HCT116 (cell line): ENCODE results near the gene PCDHGA1. TPM values are rescaled to one million over a fixed set of nuclear protein-coding genes. Genes with fewer than 3 reads are reported as not detected.

ENCODE experiments used
- ATAC-seq: fragments of 200-7000 bp; cut with Tn5 transposase; 2 replicates; pipeline ENCODE4 v1.9.1; 2020; ENCODE audit warnings: mild to moderate bottlenecking, moderate library complexity
- BruUV-seq: library from RNA; stranded (reverse); fragments of 400-500 nt; replicated peaks from 2 replicates; lab custom pipeline; 2021; lab: Mats Ljungman, UMichigan
- CTCF ChIA-PET: fragments of 300-600 bp; sonication (Branson Sonifier 250); formaldehyde crosslinking; loops from one replicate; lab custom pipeline; 2021; ENCODE audit warnings: antibody characterized with exemption; lab: Charles Lee
- POLR2A ChIA-PET: fragments of 300-600, 350-600 bp; sonication (Branson Sonifier 250); formaldehyde crosslinking; loops from one replicate; lab custom pipeline; 2021; ENCODE audit warnings: antibody characterized with exemption; lab: Charles Lee
- RAD21 ChIA-PET, 2 experiments: fragments of 300-600 bp; sonication (Branson Sonifier 250); formaldehyde crosslinking; loops; one replicate each; lab custom pipeline; 2023; ENCODE audit warnings: low total read pairs in 2 of 2; ENCODE audit not compliant: uncharacterized antibody in 2 of 2, unreplicated experiment in 2 of 2, low non-redundant PET in 1 of 2; lab: Charles Lee
- DNase-seq: peaks from one replicate; pipeline ENCODE4 v3.0.0-alpha.2; 2010; ENCODE audit warnings: low read depth, low spot score
- H2AFZ ChIP-seq: fragments of 200-600 bp; shearing (Covaris generic), sonication (generic); 2 replicates; pipeline ENCODE4 v1.6.1; 2017; ENCODE audit warnings: low read depth, mixed run types, mixed read lengths, antibody characterized with exemption, low read length; ENCODE audit not compliant: poor library complexity, severe bottlenecking
- H3K27ac ChIP-seq: 2 replicates; pipeline ENCODE4 v1.5.1; 2012; ENCODE audit warnings: low read depth, low read length
- H3K27me3 ChIP-seq: fragments of 200-600 bp; sonication (generic); 2 replicates; pipeline ENCODE4 v1.6.1; 2016; ENCODE audit warnings: mixed run types, low read length, mixed read lengths; ENCODE audit not compliant: insufficient read depth
- H3K36me3 ChIP-seq, 2 experiments: fragments of 200-500 bp in 1 of 2; fragments of 200-600 bp in 1 of 2; sonication (Bioruptor generic) in 1 of 2; sonication (generic) in 1 of 2; 2 replicates each; pipeline versions ENCODE4 v1.5.1 to v1.6.1; 2014 to 2016; ENCODE audit warnings: low read length in 2 of 2, inconsistent platforms in 1 of 2, mixed read lengths in 1 of 2, mixed run types in 1 of 2; ENCODE audit not compliant: insufficient read depth in 2 of 2, control insufficient read depth in 1 of 2
- H3K4me1 ChIP-seq, 2 experiments: fragments of 200-600 bp in 1 of 2; sonication (generic) in 1 of 2; 2 replicates each; pipeline versions ENCODE4 v1.5.1 to v1.6.1; 2012 to 2017; ENCODE audit warnings: low read length in 2 of 2, inconsistent platforms in 1 of 2, mild to moderate bottlenecking in 1 of 2, mixed read lengths in 1 of 2, mixed run types in 1 of 2, moderate library complexity in 1 of 2; ENCODE audit not compliant: insufficient read depth in 2 of 2, control insufficient read depth in 1 of 2
- H3K4me2 ChIP-seq: fragments of 200-600 bp; sonication (generic); 2 replicates; pipeline ENCODE4 v1.6.1; 2017; ENCODE audit warnings: mixed run types, low read length, mixed read lengths
- H3K4me3 ChIP-seq, 2 experiments: fragments of 200-600 bp in 1 of 2; sonication (generic) in 1 of 2; replicated peaks in 1 of 2; 2 replicates each; pipeline ENCODE4 v1.5.1; 2011 to 2016; ENCODE audit warnings: low read length in 2 of 2, control low read depth in 1 of 2, low read depth in 1 of 2, mild to moderate bottlenecking in 1 of 2, mixed read lengths in 1 of 2, mixed run types in 1 of 2
- H3K79me2 ChIP-seq: fragments of 200-600 bp; sonication (generic); 2 replicates; pipeline ENCODE4 v1.6.1; 2017; ENCODE audit warnings: mild to moderate bottlenecking, mixed run types, low read length, moderate library complexity, mixed read lengths; ENCODE audit not compliant: insufficient read depth
- H3K9ac ChIP-seq: fragments of 200-600 bp; sonication (generic); 2 replicates; pipeline ENCODE4 v1.6.1; 2016; ENCODE audit warnings: low read length, mixed read lengths
- H3K9me2 ChIP-seq: fragments of 200-600 bp; sonication (generic), shearing (Covaris generic); 2 replicates; pipeline ENCODE4 v1.6.1; 2017; ENCODE audit warnings: mixed run types, mild to moderate bottlenecking, moderate library complexity; ENCODE audit not compliant: insufficient read depth
- H3K9me3 ChIP-seq, 2 experiments: fragments of 200-500 bp in 1 of 2; fragments of 200-600 bp in 1 of 2; sonication (Bioruptor generic) in 1 of 2; sonication (generic) in 1 of 2; 2 replicates each; pipeline ENCODE4 v1.6.1; 2014 to 2017; ENCODE audit warnings: low read length in 2 of 2, mixed read lengths in 2 of 2, inconsistent platforms in 1 of 2, low read depth in 1 of 2, mild to moderate bottlenecking in 1 of 2, mixed run types in 1 of 2, moderate library complexity in 1 of 2; ENCODE audit not compliant: control insufficient read depth in 1 of 2, insufficient read depth in 1 of 2
- H4K20me1 ChIP-seq: fragments of 200-600 bp; sonication (generic), shearing (Covaris generic); 2 replicates; pipeline ENCODE4 v1.6.1; 2017; ENCODE audit warnings: mixed run types, mild to moderate bottlenecking, moderate library complexity; ENCODE audit not compliant: insufficient read depth
- ATF3 ChIP-seq: IDR thresholded peaks from 2 replicates; pipeline ENCODE4 v1.6.1; 2012
- CEBPB ChIP-seq: IDR thresholded peaks from 2 replicates; pipeline ENCODE4 v1.6.1; 2012; ENCODE audit warnings: low read depth
- CTCF ChIP-seq, 3 experiments: fragments of 200-600 bp in 1 of 3; sonication (generic) in 1 of 3; IDR thresholded peaks in 2 of 3; conservative IDR thresholded peaks in 1 of 3; 2 replicates each; pipeline ENCODE4 v1.5.1; 2012 to 2017; ENCODE audit warnings: low read depth in 2 of 3, low read length in 2 of 3, antibody characterized with exemption in 1 of 3, borderline replicate concordance in 1 of 3, control low read depth in 1 of 3, mild to moderate bottlenecking in 1 of 3, mixed read lengths in 1 of 3, mixed run types in 1 of 3, moderate library complexity in 1 of 3; ENCODE audit not compliant: insufficient read depth in 1 of 3
- EZH2 ChIP-seq: fragments of 200-600 bp; sonication (generic); IDR thresholded peaks from 2 replicates; pipeline ENCODE4 v1.6.1; 2017; ENCODE audit warnings: antibody characterized with exemption, mixed run types
- EZH2phosphoT487 ChIP-seq: fragments of 200-600 bp; IDR thresholded peaks from 2 replicates; pipeline ENCODE4 v1.6.1; 2018; ENCODE audit warnings: antibody characterized with exemption, borderline replicate concordance
- POLR2AphosphoS5 ChIP-seq: IDR thresholded peaks from 2 replicates; pipeline ENCODE4 v1.6.1; 2011; ENCODE audit warnings: mild to moderate bottlenecking, low read depth, low read length, moderate library complexity
- SP1 ChIP-seq: IDR thresholded peaks from 2 replicates; pipeline ENCODE4 v1.6.1; 2012; ENCODE audit warnings: low read depth
- intact Hi-C: fragments of 100-400 bp; cut with micrococcal nuclease; formaldehyde crosslinking; loops from 2 replicates; pipeline ENCODE4 v1.10.0; 2022
- total RNA-seq: library from RNA; stranded (reverse); gene quantifications from one replicate; pipeline ENCODE4 v1.2.1, GENCODE V29; 2021; ENCODE audit not compliant: unreplicated experiment

The PCDHGA1 gene
- total RNA-seq, 1 experiment from 2014 or later, result 0.05 TPM

GRCh38 chr5:141534492-141535213 lies 204.3 kb downstream of the PCDHGA1 start:
- TF ChIP-seq ATF3 (no peak), EZH2 (no peak), EZH2phosphoT487 (no peak), POLR2AphosphoS5 (no peak), CEBPB (no peak), SP1 (no peak), CTCF (IDR thresholded peaks at IDR 0.05 in 2 of 3, conservative IDR thresholded peaks at IDR 0.05 in 1 of 3; ENCODE audit: borderline replicate concordance in 1 of 3, insufficient read depth in 1 of 3, low read depth in 2 of 3, low read length in 2 of 3) (no peak)
- Histone ChIP-seq H3K79me2 (no peaks in the 10 kb centered on the region), H3K4me1 (no peaks in the 10 kb centered on the region), H4K20me1 (no peaks in the 10 kb centered on the region), H3K9me2 (no peaks in the 10 kb centered on the region), H3K9ac (no peak overlapping the region), H3K27ac (no peak overlapping the region), H3K4me3 (no peak overlapping the region), H3K4me2 (no peak overlapping the region), H3K27me3 (no peaks in the 10 kb centered on the region), H3K9me3 (no peaks in the 10 kb centered on the region), H2AFZ (no peak overlapping the region), H3K36me3 (peaks cover 9 to 22% of the 10 kb centered on the region in 2 experiments; a peak in 3 of 4 replicates)
- DNase-seq (no peak), ATAC-seq (no peak)
- intact Hi-C loops, result no loop called here
- ChIA-PET RAD21 (no interaction called here), POLR2A (no interaction called here), CTCF (interaction anchor here (0.6 to 1.3 kb wide), 3 partner anchors 14 to 215 kb away, joined by 3 to 4 read pairs (median 3); no protein-coding TSS in a partner anchor)
- BruUV-seq, result no TSS peak
